Activated naive CD4-positive, alpha-beta T cell treated with anti-CD3 and anti-CD28 coated beads, Interleukin-2, amount 50 U/mL, for 24 hours (primary cell): ENCODE measurements around the gene ARID3B.
"Not testable (repeated sequence)": the region's sequence is repeated elsewhere in the genome, so short reads cannot be mapped to it uniquely, and the experiment has no call there.

Experiments used
- H3K27ac Mint-ChIP-seq: one replicate; pipeline ENCODE4 v1.8.0; 2021; ENCODE audit warnings: mild to moderate bottlenecking, mixed read lengths
- H3K27me3 Mint-ChIP-seq: one replicate; pipeline ENCODE4 v1.8.0; 2021; ENCODE audit warnings: mixed read lengths
- H3K36me3 Mint-ChIP-seq: one replicate; pipeline ENCODE4 v1.8.0; 2021; ENCODE audit warnings: mixed read lengths
- H3K4me1 Mint-ChIP-seq: one replicate; pipeline ENCODE4 v1.8.0; 2021; ENCODE audit warnings: mixed read lengths
- H3K4me3 Mint-ChIP-seq: one replicate; pipeline ENCODE4 v1.8.0; 2021; ENCODE audit warnings: mild to moderate bottlenecking, mixed read lengths
- H3K9me3 Mint-ChIP-seq: one replicate; pipeline ENCODE4 v1.8.0; 2021; ENCODE audit warnings: mixed read lengths

The ARID3B gene, protein sequence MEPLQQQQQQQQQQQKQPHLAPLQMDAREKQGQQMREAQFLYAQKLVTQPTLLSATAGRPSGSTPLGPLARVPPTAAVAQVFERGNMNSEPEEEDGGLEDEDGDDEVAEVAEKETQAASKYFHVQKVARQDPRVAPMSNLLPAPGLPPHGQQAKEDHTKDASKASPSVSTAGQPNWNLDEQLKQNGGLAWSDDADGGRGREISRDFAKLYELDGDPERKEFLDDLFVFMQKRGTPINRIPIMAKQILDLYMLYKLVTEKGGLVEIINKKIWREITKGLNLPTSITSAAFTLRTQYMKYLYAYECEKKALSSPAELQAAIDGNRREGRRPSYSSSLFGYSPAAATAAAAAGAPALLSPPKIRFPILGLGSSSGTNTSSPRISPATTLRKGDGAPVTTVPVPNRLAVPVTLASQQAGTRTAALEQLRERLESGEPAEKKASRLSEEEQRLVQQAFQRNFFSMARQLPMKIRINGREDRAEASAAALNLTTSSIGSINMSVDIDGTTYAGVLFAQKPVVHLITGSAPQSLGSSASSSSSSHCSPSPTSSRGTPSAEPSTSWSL

DNA sequence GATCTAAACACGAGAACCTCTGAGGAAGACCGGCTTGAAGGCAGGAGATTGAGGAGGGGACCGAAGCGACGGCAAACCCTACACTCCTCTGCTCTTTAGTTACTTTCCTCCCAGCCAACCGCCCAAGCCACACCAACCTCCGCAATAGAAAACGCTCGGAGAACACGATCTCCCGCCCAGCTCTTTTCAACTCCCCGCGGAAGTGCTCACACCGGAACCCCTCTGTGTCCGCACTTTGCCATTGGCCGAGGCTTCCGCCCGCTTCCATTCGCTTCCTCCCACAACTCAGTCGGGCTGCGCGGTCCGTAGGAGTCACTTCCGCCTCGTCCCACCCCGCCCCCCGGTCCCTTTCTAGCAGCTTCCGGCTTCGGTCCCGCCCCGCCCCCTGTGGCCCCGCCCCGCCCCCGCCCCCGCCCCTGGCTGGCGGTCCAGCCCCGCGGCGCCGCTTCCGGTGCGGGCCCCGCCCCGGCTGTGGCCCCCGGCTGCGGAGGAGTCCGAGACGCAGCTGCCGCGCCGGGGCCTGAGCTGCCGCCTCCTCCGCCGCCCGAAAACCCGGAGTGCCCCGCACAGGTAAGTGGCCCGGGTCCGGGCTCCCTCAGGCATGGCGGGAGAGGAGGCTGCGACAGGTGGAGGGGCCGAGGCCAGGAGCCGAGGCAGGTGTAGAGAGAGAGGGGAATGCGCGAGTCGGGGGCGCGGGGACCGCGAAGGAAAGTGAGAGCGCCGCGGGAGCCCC is at the start of gene ARID3B:
ARID3B (plus strand) TSS at position 460 of the 733 bp plus-strand sequence. CDS start 2,717 bp downstream, outside the sequence.
- no peaks in the 10 kb centered on the region for H3K9me3 Mint-ChIP-seq
- peak within 1 kb of the TSS; percentile 100 for H3K4me3 Mint-ChIP-seq
- peak within 1 kb of the TSS; percentile 98 for H3K27ac Mint-ChIP-seq
- no peaks in the 10 kb centered on the region for H3K27me3 Mint-ChIP-seq
- H3K36me3 Mint-ChIP-seq: peaks cover 6% of the 10 kb centered on the region
- H3K4me1 Mint-ChIP-seq: peaks cover 60% of the 10 kb centered on the region

DNA sequence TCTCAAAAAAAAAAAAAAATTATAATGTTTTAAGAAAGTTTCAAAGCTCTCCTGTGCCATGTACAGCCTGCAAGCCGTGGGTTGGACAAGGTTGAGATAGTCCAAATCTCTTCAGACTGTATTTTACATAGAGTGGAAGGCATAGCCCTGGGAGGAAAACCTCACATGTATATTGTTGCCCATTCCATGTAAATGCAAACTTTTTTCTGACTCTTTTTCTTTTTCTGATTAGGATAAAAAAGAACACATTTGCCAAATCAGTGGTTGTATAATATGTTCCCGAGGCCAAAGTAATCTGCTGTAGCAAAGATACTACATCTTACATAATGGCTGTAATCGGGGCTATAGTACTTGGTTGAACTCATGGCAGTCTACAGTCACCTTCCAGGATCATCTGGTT is 44.4 kb upstream of the ARID3B start:
- Mint-ChIP-seq H3K4me3 (no peak overlapping the region), H3K27me3 (no peaks in the 10 kb centered on the region), H3K4me1 (no peaks in the 10 kb centered on the region), H3K36me3 (peaks cover 3% of the 10 kb centered on the region), H3K27ac (no peak overlapping the region), H3K9me3 (no peaks in the 10 kb centered on the region)

DNA sequence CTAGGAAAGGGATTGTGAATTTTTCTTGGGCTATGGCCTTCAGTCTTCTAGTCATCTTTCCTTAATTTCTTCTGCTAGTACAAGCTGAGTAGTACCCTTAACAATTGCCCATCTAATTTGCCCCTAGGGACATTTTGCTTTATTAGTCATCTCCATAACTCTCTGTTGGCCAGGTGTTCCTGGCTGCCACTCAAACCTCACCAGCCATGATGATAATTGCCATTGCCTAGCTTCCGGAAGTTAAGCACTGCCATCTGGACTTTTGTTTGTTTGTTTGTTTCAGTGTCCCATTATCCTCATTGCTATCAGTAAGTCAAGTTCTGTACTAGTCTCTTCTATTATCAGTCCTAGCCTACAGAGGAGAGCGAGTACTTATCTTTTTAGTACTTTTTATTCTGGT is 43.4 kb upstream of the ARID3B start:
- no peaks in the 10 kb centered on the region for H3K27me3 Mint-ChIP-seq

DNA sequence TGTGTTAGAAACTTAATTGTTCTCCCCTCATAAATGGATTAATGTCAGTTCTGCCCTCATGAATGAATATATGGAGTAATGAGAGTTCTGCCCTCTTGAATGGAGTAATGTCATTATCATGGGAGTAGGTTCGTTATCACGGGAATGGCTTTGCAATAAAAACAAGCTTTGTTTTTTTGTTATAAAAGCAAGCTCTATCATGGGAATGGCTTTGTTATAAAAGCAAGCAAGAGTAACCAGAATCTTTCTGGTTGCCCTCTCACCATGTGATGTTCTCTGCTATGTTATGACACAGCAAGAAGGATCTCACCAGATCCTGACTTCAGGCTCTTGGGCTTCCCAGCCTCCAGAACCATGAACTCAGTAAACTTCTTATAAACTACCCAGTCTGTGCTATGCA is 41.7 kb upstream of the ARID3B start:
- H3K4me3 Mint-ChIP-seq: no peak overlapping the region
- H3K27ac Mint-ChIP-seq: no peak overlapping the region

More for the DNA sequence above, 43.4 kb upstream of the ARID3B start:
- peaks cover 6% of the 10 kb centered on the region for H3K36me3 Mint-ChIP-seq
- H3K4me1 Mint-ChIP-seq: no peaks in the 10 kb centered on the region
- no peak overlapping the region for H3K4me3 Mint-ChIP-seq
- H3K27ac Mint-ChIP-seq: no peak overlapping the region
- H3K9me3 Mint-ChIP-seq: no peaks in the 10 kb centered on the region

DNA sequence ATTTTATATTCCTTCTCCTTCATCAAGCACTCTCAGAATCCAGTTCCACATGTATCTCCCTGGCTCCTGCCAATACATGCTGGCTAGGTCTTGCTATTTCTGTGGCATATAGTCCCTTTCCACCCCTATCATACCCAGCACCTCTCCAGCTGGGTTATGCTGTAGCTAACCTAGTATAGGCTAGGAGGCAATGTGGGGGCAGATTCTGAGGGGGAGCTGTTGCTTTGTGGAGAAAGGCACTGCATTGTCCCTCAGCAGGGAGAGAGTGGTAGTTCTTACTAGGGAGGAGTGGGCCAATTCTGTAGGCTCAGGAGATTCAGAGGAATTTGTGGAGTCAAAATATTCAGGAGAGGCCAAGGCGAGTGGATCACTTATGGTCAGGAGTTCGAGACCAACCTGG is 40.6 kb upstream of the ARID3B start:
- H3K4me3 Mint-ChIP-seq: no peak overlapping the region
- peaks cover 11% of the 10 kb centered on the region for H3K36me3 Mint-ChIP-seq
- no peaks in the 10 kb centered on the region for H3K9me3 Mint-ChIP-seq
- H3K4me1 Mint-ChIP-seq: no peaks in the 10 kb centered on the region
- no peaks in the 10 kb centered on the region for H3K27me3 Mint-ChIP-seq
- H3K27ac Mint-ChIP-seq: peak overlapping the region; percentile 62

More for the DNA sequence above, 41.7 kb upstream of the ARID3B start:
- Mint-ChIP-seq H3K27me3 (no peaks in the 10 kb centered on the region), H3K4me1 (no peaks in the 10 kb centered on the region), H3K36me3 (peaks cover 11% of the 10 kb centered on the region), H3K9me3 (no peaks in the 10 kb centered on the region)

DNA sequence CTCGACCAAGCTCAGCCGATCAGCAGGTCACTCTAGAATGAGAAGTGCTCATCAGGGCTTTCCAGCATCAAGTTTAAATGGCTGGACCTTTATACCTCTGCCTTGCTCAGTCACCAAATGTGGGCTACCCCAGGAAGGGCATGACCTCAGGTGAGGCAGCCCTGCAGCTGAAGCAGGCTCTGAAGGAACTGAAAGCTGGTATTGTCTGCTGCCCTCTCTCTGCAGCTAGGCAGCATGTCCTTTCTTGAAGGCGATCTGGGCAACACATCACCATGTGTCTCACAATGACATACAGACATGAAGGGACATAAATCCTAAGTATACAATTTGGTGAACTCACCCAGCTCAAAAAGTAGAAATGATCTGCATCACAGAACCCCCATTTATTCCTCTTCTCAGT is 38.7 kb upstream of the ARID3B start:
- Mint-ChIP-seq H3K4me3 (no peak overlapping the region), H3K4me1 (no peaks in the 10 kb centered on the region), H3K27me3 (no peaks in the 10 kb centered on the region), H3K27ac (no peak overlapping the region), H3K9me3 (no peaks in the 10 kb centered on the region), H3K36me3 (peaks cover 13% of the 10 kb centered on the region)

DNA sequence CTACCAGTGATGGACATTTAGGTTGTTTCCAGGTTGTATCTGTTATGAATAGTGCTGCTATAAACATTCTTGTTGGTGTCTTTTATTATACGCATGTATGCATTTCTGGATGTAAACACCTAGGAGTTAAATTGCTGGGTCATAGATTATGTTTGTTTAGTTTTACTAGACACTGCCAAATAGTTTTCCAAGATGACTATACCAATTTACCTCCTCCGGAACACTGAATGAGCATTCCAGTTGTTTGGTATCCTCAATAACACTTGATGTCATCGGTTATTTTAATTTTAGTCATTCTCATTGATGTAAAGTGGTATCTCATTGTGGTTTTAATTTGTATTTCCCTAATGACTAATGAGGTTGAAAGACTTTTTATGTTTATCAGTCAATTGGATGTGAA is 36.6 kb upstream of the ARID3B start:
- no peaks in the 10 kb centered on the region for H3K4me1 Mint-ChIP-seq
- no peaks in the 10 kb centered on the region for H3K27me3 Mint-ChIP-seq
- peaks cover 13% of the 10 kb centered on the region for H3K36me3 Mint-ChIP-seq
- H3K4me3 Mint-ChIP-seq: no peak overlapping the region
- no peak overlapping the region for H3K27ac Mint-ChIP-seq
- no peaks in the 10 kb centered on the region for H3K9me3 Mint-ChIP-seq

DNA sequence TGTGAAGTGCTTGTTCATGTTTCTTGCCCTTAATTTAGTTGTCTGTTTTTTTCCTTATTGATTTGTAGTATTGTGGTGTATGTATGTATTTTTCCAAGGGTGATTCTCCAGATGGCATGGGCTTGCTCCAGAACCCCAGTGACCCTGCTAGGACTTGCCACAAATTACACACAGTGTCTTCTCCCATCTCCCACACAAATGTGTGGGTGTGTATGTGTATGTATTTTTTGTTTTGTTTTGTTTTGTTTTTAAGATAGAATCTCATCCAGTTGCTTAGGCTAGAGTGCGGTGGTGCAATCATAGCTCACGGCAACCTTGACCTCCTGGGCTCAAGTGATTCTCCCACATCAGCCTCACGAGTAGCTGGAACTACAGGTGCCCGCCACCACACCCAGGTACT is 36.2 kb upstream of the ARID3B start:
- H3K4me1 Mint-ChIP-seq: no peaks in the 10 kb centered on the region
- no peak overlapping the region for H3K27ac Mint-ChIP-seq

DNA sequence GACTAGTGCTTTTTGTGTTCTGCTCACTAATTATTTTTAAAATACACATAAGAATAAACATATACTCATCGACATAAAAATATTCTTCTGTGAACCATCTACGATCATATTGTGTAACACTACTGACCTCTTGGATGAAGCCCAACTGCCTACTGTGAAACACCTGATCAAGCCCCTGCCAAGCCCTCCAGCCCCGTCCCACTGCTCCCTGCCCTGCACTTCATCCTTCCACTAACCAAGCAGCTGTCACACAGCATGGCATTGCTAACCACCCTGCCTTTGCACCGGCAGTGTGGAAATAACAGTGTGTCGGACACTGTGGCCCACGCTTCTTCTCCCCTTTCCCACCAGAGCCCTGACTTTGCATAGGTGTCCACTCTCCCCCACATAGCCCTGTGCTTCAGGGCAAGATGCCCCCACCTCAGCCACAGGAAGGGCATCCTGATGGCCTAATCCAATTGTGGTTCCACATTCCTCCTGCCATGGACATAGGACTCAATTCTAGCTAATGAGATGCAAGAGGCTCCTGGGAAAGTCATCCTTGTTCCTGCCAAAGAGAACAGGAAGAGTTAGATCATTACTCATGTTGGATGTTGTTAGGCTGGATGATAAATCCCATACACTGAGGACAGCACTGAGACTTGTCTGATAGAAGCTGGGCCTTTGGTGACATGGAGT is 35.0 kb upstream of the ARID3B start:
- Mint-ChIP-seq H3K4me3 (no peak overlapping the region), H3K36me3 (peaks cover 13% of the 10 kb centered on the region), H3K4me1 (no peaks in the 10 kb centered on the region), H3K27me3 (no peaks in the 10 kb centered on the region), H3K27ac (no peak overlapping the region), H3K9me3 (no peaks in the 10 kb centered on the region)

More for the DNA sequence above, 36.2 kb upstream of the ARID3B start:
- Mint-ChIP-seq H3K27me3 (no peaks in the 10 kb centered on the region), H3K4me3 (no peak overlapping the region), H3K36me3 (peaks cover 13% of the 10 kb centered on the region), H3K9me3 (no peaks in the 10 kb centered on the region)

DNA sequence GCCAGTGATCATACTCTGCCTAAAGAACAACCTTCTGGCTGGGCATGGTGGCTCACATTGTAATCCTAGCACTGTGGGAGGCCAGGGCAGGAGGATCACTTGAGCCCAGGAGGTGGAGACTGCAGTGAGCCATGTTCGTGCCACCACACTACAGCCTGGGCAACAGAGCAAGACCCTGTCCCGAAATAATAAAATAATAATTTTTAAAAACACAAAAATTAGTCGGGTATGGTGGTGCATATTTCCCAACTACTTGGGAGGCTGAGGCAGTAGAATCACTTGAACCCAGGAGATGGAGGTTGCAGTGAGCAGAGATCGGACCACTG is 34.5 kb upstream of the ARID3B start:
- Mint-ChIP-seq H3K4me3 (no peak overlapping the region), H3K27ac (no peak overlapping the region), H3K36me3 (peaks cover 13% of the 10 kb centered on the region), H3K27me3 (no peaks in the 10 kb centered on the region), H3K9me3 (no peaks in the 10 kb centered on the region), H3K4me1 (no peaks in the 10 kb centered on the region)

DNA sequence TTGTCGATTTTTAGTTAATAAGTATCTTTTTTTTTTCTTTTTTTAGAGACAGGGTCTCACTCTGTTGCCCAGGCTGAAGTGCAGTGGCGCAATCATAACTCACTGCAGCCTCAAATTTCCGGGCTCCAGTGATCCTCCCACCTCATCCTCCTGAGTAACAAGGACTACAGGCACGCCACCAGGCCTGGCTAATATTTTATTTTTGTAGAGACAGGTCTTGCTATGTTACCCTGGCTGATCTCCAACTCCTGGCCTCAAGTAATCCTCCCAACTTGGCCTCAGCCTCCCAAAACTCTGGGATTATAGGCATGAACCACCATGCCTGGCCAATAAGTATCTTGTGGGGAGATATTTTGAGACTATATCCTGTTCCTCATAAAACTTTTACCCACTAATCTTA is 29.4 kb upstream of the ARID3B start:
- Mint-ChIP-seq H3K27me3 (no peaks in the 10 kb centered on the region), H3K27ac (no peak overlapping the region), H3K4me3 (no peak overlapping the region), H3K36me3 (no peaks in the 10 kb centered on the region), H3K9me3 (no peaks in the 10 kb centered on the region), H3K4me1 (peaks cover 7% of the 10 kb centered on the region)

DNA sequence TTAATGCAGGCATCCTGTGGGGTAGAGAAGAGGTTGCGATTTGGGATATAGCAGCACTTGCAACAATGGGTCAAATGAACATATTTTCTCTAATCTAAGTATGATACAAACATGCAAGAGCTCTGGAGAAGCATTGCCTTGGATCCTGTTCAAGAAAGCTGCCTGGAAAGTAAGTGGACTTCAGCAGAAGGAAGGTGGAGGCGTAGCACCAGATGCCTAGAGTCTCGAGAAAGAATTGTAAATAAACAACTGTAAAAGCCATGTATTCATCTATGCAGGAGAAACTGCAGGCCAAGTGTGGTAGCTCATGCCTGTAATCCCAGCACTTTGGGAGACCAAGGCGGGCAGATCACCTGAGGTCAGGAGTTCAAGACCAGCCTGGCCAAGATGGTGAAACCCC is 27.0 kb upstream of the ARID3B start:
- H3K36me3 Mint-ChIP-seq, H3K4me3 Mint-ChIP-seq, H3K27ac Mint-ChIP-seq, H3K4me1 Mint-ChIP-seq, H3K9me3 Mint-ChIP-seq, H3K27me3 Mint-ChIP-seq: not testable (repeated sequence)

DNA sequence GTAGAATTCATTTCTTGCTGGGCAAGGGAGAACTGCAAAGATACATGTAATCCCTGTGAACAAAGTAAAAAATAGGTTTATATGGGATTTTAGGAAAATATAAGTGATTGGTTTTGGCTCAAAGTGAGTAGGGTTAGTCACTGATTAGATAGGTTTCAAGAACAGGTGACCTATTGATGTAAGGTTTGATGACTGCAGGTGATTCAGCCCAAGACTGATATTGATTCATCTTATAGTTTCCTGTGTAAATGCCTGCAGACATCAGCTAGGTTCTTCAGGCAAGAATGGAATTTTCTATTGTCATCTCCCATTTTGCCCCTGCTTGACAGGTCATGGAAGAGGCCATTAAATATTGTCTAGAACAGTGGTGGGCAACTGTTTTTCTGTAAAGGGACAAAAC is 23.9 kb upstream of the ARID3B start:
- no peak overlapping the region for H3K27ac Mint-ChIP-seq
- H3K36me3 Mint-ChIP-seq: no peaks in the 10 kb centered on the region
- no peaks in the 10 kb centered on the region for H3K27me3 Mint-ChIP-seq
- no peaks in the 10 kb centered on the region for H3K9me3 Mint-ChIP-seq
- H3K4me3 Mint-ChIP-seq: no peak overlapping the region
- peaks cover 2% of the 10 kb centered on the region for H3K4me1 Mint-ChIP-seq

DNA sequence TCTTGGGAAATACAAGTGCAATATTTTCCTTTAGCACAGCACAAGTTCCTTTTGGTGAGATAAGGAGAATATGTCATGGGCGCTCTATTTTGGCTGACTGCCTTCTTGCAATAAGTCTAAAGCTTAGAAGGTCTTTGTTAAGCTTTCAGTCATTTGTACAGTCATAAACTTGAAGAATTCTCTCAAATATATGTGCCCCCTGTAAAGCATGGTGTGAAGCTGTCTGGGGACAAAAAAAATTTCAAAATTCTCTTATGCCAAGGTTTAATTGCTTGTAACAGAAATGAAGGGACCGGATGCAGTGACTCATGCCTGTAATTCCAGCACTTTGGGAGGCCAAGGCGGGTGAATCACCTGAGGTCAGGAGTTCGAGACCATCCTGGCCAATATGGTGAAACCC is 21.7 kb upstream of the ARID3B start:
- H3K27me3 Mint-ChIP-seq: no peaks in the 10 kb centered on the region
- no peaks in the 10 kb centered on the region for H3K4me1 Mint-ChIP-seq
- no peaks in the 10 kb centered on the region for H3K36me3 Mint-ChIP-seq
- H3K4me3 Mint-ChIP-seq: no peak overlapping the region
- no peaks in the 10 kb centered on the region for H3K9me3 Mint-ChIP-seq
- no peak overlapping the region for H3K27ac Mint-ChIP-seq

DNA sequence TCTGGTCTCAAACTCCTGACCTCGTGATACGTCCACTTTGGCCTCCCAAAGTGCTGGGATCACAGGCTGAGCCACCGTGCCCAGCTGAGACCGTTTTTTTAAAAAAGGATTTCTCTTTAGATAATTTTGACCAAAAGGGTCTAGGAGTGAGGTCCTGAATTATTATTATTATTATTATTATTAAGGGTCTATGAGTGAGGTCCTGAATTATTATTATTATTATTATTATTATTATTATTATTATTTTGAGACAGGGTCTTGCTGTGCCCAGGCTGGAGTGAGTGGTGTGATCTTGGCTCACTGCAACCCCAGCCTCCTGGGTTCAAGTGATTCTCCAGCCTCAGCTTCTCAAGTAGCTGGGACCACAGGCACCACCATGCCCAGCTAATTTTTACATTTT is 20.6 kb upstream of the ARID3B start:
- no peak overlapping the region for H3K27ac Mint-ChIP-seq
- H3K9me3 Mint-ChIP-seq: no peaks in the 10 kb centered on the region
- no peaks in the 10 kb centered on the region for H3K27me3 Mint-ChIP-seq
- no peak overlapping the region for H3K4me3 Mint-ChIP-seq
- H3K4me1 Mint-ChIP-seq: no peaks in the 10 kb centered on the region
- no peaks in the 10 kb centered on the region for H3K36me3 Mint-ChIP-seq

DNA sequence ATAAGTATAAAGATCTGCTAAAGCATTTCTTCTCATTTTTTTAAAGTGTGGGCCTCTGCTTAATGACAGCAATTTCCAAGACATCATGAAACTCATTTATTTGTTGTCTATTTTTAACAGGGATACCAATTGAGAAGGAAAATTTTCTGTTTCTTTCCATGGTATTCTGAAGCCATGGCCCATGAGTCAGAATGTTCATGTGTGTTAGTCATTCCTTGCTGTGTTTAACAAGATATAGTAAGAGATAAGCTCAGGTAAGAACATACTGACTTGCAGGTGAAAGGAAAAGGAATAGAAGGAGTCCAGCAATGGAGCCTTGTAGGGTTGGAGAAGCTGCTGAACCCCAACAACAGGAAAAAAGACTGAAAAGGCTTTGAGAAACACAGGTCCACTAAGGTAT is 17.0 kb upstream of the ARID3B start:
- no peaks in the 10 kb centered on the region for H3K9me3 Mint-ChIP-seq
- H3K36me3 Mint-ChIP-seq: no peaks in the 10 kb centered on the region
- no peaks in the 10 kb centered on the region for H3K4me1 Mint-ChIP-seq
- no peaks in the 10 kb centered on the region for H3K27me3 Mint-ChIP-seq
- no peak overlapping the region for H3K4me3 Mint-ChIP-seq
- H3K27ac Mint-ChIP-seq: no peak overlapping the region
